Measurements from ENCODE around the gene ACADL.

- TF ChIP-seq, protein P1, sequence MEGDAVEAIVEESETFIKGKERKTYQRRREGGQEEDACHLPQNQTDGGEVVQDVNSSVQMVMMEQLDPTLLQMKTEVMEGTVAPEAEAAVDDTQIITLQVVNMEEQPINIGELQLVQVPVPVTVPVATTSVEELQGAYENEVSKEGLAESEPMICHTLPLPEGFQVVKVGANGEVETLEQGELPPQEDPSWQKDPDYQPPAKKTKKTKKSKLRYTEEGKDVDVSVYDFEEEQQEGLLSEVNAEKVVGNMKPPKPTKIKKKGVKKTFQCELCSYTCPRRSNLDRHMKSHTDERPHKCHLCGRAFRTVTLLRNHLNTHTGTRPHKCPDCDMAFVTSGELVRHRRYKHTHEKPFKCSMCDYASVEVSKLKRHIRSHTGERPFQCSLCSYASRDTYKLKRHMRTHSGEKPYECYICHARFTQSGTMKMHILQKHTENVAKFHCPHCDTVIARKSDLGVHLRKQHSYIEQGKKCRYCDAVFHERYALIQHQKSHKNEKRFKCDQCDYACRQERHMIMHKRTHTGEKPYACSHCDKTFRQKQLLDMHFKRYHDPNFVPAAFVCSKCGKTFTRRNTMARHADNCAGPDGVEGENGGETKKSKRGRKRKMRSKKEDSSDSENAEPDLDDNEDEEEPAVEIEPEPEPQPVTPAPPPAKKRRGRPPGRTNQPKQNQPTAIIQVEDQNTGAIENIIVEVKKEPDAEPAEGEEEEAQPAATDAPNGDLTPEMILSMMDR (IDR thresholded peaks at IDR 0.05), result peak; percentile 26 to 54 (median 29)
- TF ChIP-seq POLR2A (IDR thresholded peaks at IDR 0.05), result no peak
These were observed 8.2 kb upstream of the ACADL start for GRCh38 chr2:210233487-210233886.
